HEK293 (cell line): ENCODE results near the gene PDE3B.

Experiments
- HOXA7 ChIP-seq: sonication (generic); formaldehyde crosslinking; IDR thresholded peaks from 2 replicates; pipeline ENCODE4 v1.8.1; 2022; ENCODE audit warnings: missing genetic modification reagents, borderline replicate concordance
- MYNN ChIP-seq: fragments of 450-650 bp; formaldehyde crosslinking; IDR thresholded peaks from 2 replicates; pipeline ENCODE4 v1.5.1; 2016; ENCODE audit warnings: missing biosample characterization, missing genetic modification characterization, borderline replicate concordance
- PRDM4 ChIP-seq: fragments of 450-650 bp; formaldehyde crosslinking; IDR thresholded peaks from 2 replicates; pipeline ENCODE4 v1.5.1; 2017; ENCODE audit warnings: missing biosample characterization, missing genetic modification characterization
- REPIN1 ChIP-seq: fragments of 450-650 bp; formaldehyde crosslinking; IDR thresholded peaks from 2 replicates; pipeline ENCODE4 v1.5.1; 2017; ENCODE audit warnings: missing biosample characterization, missing genetic modification characterization, low read depth
- SCRT1 ChIP-seq: fragments of 450-650 bp; formaldehyde crosslinking; IDR thresholded peaks from 2 replicates; pipeline ENCODE4 v1.5.1; 2016; ENCODE audit warnings: missing biosample characterization, missing genetic modification characterization, borderline replicate concordance
- ZBTB48 ChIP-seq: fragments of 450-650 bp; formaldehyde crosslinking; IDR thresholded peaks from 2 replicates; pipeline ENCODE4 v1.5.1; 2016; ENCODE audit warnings: missing biosample characterization, missing genetic modification characterization
- ZFP37 ChIP-seq: fragments of 450-650 bp; formaldehyde crosslinking; IDR thresholded peaks from 2 replicates; pipeline ENCODE4 v1.5.1; 2016; ENCODE audit warnings: missing biosample characterization, missing genetic modification characterization
- ZNF2 ChIP-seq: fragments of 450-650 bp; formaldehyde crosslinking; IDR thresholded peaks from 2 replicates; pipeline ENCODE4 v1.5.1; 2016; ENCODE audit warnings: missing biosample characterization, missing genetic modification characterization
- ZNF239 ChIP-seq: fragments of 450-650 bp; formaldehyde crosslinking; IDR thresholded peaks from 2 replicates; pipeline ENCODE4 v1.5.1; 2016; ENCODE audit warnings: missing biosample characterization, missing genetic modification characterization
- ZNF248 ChIP-seq: fragments of 450-650 bp; formaldehyde crosslinking; IDR thresholded peaks from 2 replicates; pipeline ENCODE4 v1.5.1; 2017; ENCODE audit warnings: missing biosample characterization, missing genetic modification characterization
- ZNF335 ChIP-seq: fragments of 450-650 bp; formaldehyde crosslinking; conservative IDR thresholded peaks from 2 replicates; pipeline ENCODE4 v1.5.1; 2016; ENCODE audit warnings: missing biosample characterization, missing genetic modification characterization
- ZNF548 ChIP-seq: fragments of 450-650 bp; formaldehyde crosslinking; IDR thresholded peaks from 2 replicates; pipeline ENCODE4 v1.5.1; 2016; ENCODE audit warnings: missing biosample characterization, missing genetic modification characterization
- ZNF580 ChIP-seq: fragments of 450-650 bp; formaldehyde crosslinking; IDR thresholded peaks from 2 replicates; pipeline ENCODE4 v1.5.1; 2016; ENCODE audit warnings: missing biosample characterization, missing genetic modification characterization
- ZNF610 ChIP-seq: fragments of 450-650 bp; formaldehyde crosslinking; IDR thresholded peaks from 2 replicates; pipeline ENCODE4 v1.5.1; 2016; ENCODE audit warnings: missing biosample characterization, missing genetic modification characterization, borderline replicate concordance
- ZNF624 ChIP-seq: fragments of 450-650 bp; formaldehyde crosslinking; IDR thresholded peaks from 2 replicates; pipeline ENCODE4 v1.5.1; 2017; ENCODE audit warnings: missing biosample characterization, missing genetic modification characterization
- ZNF664 ChIP-seq: fragments of 450-650 bp; formaldehyde crosslinking; IDR thresholded peaks from 2 replicates; pipeline ENCODE4 v1.5.1; 2016; ENCODE audit warnings: missing biosample characterization, missing genetic modification characterization
- ZNF747 ChIP-seq: fragments of 450-650 bp; formaldehyde crosslinking; IDR thresholded peaks from 2 replicates; pipeline ENCODE4 v1.5.1; 2016; ENCODE audit warnings: missing biosample characterization, missing genetic modification characterization
- TF ChIP-seq, protein P1 (sequence below): fragments of 450-650 bp; formaldehyde crosslinking; IDR thresholded peaks from 2 replicates; pipeline ENCODE4 v1.5.1; 2016; ENCODE audit warnings: missing biosample characterization, missing genetic modification characterization
- TF ChIP-seq, protein P2 (sequence below): fragments of 450-650 bp; formaldehyde crosslinking; IDR thresholded peaks from 2 replicates; pipeline ENCODE4 v1.5.1; 2016; ENCODE audit warnings: missing biosample characterization, missing genetic modification characterization, borderline replicate concordance
- TF ChIP-seq, protein P3 (sequence below): fragments of 450-650 bp; formaldehyde crosslinking; IDR thresholded peaks from 2 replicates; pipeline ENCODE4 v1.5.1; 2016; ENCODE audit warnings: missing biosample characterization, missing genetic modification characterization
- TF ChIP-seq, protein P4 (sequence below): fragments of 450-650 bp; formaldehyde crosslinking; IDR thresholded peaks from 2 replicates; pipeline ENCODE4 v1.5.1; 2017; ENCODE audit warnings: missing biosample characterization, missing genetic modification characterization
- TF ChIP-seq, protein P5 (sequence below): fragments of 450-650 bp; formaldehyde crosslinking; IDR thresholded peaks from 2 replicates; pipeline ENCODE4 v1.5.1; 2016; ENCODE audit warnings: missing biosample characterization, missing genetic modification characterization
- TF ChIP-seq, protein P6 (sequence below): fragments of 450-650 bp; formaldehyde crosslinking; IDR thresholded peaks from 2 replicates; pipeline ENCODE4 v1.5.1; 2016; ENCODE audit warnings: missing biosample characterization, missing genetic modification characterization
- TF ChIP-seq, protein P7 (sequence below): fragments of 450-650 bp; IDR thresholded peaks from 2 replicates; pipeline ENCODE4 v1.5.1; 2018; ENCODE audit warnings: missing biosample characterization, mild to moderate bottlenecking, missing genetic modification characterization

PDE3B gene

DNA sequence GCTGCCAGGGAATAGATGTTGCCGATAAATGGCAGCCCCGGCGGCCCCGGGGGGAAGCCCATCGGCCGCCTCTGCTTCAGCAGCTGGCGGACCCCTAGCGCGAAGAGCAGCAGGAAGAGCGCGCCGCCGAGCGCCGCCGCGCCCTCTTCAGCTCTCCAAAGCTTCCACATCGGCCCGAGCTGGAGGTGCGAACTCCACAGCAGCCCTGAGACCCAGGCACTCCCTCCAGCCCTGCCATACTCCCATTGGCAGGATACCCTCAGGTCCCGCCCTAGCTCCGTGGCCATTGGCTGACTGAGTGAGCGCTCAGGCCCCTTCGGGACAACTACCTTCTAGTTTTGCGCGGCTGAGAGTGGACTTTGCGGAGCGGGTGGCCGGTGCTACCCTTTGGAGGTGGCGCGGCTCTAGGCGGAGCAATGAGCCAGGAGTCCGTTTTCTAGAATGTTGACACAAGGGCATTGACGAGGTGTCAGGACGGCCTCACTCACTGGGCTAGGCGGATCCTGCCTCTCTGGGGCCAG is 248.5 kb downstream of the PDE3B start, which contains the start of gene CYP2R1 (continued):
- TF ChIP-seq PRDM4 (tag by site-specific recombination) (no peak), ZNF580 (tag by site-specific recombination) (peak; percentile 90), ZNF548 (tag by site-specific recombination) (no peak), ZNF239 (tag by site-specific recombination) (no peak), ZBTB48 (tag by site-specific recombination) (peak; percentile 80), SCRT1 (tag by site-specific recombination) (no peak), ZFP37 (tag by site-specific recombination) (no peak), ZNF624 (tag by site-specific recombination) (no peak), ZNF2 (tag by site-specific recombination) (no peak), ZNF335 (tag by site-specific recombination) (no peak), ZNF664 (tag by site-specific recombination) (no peak), REPIN1 (tag by site-specific recombination) (no peak), ZNF248 (tag by site-specific recombination) (no peak), ZNF610 (tag by site-specific recombination) (peak; percentile 66; the same call in 1 of the 2 replicates), MYNN (tag by site-specific recombination) (no peak), HOXA7 (CRISPR knock-in tag) (no peak), ZNF747 (tag by site-specific recombination) (no peak)
- TF ChIP-seq, protein P1, sequence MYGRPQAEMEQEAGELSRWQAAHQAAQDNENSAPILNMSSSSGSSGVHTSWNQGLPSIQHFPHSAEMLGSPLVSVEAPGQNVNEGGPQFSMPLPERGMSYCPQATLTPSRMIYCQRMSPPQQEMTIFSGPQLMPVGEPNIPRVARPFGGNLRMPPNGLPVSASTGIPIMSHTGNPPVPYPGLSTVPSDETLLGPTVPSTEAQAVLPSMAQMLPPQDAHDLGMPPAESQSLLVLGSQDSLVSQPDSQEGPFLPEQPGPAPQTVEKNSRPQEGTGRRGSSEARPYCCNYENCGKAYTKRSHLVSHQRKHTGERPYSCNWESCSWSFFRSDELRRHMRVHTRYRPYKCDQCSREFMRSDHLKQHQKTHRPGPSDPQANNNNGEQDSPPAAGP (tag by site-specific recombination) = 0 out of 2 replicates have a peak, but pooled peaks have one; percentile 17
- TF ChIP-seq, protein P2, sequence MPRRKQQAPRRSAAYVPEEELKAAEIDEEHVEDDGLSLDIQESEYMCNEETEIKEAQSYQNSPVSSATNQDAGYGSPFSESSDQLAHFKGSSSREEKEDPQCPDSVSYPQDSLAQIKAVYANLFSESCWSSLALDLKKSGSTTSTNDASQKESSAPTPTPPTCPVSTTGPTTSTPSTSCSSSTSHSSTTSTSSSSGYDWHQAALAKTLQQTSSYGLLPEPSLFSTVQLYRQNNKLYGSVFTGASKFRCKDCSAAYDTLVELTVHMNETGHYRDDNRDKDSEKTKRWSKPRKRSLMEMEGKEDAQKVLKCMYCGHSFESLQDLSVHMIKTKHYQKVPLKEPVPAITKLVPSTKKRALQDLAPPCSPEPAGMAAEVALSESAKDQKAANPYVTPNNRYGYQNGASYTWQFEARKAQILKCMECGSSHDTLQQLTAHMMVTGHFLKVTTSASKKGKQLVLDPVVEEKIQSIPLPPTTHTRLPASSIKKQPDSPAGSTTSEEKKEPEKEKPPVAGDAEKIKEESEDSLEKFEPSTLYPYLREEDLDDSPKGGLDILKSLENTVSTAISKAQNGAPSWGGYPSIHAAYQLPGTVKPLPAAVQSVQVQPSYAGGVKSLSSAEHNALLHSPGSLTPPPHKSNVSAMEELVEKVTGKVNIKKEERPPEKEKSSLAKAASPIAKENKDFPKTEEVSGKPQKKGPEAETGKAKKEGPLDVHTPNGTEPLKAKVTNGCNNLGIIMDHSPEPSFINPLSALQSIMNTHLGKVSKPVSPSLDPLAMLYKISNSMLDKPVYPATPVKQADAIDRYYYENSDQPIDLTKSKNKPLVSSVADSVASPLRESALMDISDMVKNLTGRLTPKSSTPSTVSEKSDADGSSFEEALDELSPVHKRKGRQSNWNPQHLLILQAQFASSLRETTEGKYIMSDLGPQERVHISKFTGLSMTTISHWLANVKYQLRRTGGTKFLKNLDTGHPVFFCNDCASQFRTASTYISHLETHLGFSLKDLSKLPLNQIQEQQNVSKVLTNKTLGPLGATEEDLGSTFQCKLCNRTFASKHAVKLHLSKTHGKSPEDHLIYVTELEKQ = no peak
- TF ChIP-seq, protein P3, sequence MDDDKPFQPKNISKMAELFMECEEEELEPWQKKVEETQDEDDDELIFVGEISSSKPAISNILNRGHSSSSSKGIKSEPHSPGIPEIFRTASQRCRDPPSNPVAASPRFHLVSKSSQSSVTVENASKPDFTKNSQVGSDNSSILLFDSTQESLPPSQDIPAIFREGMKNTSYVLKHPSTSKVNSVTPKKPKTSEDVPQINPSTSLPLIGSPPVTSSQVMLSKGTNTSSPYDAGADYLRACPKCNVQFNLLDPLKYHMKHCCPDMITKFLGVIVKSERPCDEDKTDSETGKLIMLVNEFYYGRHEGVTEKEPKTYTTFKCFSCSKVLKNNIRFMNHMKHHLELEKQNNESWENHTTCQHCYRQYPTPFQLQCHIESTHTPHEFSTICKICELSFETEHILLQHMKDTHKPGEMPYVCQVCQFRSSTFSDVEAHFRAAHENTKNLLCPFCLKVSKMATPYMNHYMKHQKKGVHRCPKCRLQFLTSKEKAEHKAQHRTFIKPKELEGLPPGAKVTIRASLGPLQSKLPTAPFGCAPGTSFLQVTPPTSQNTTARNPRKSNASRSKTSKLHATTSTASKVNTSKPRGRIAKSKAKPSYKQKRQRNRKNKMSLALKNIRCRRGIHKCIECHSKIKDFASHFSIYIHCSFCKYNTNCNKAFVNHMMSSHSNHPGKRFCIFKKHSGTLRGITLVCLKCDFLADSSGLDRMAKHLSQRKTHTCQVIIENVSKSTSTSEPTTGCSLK (tag by site-specific recombination) = no peak
- TF ChIP-seq, protein P4, sequence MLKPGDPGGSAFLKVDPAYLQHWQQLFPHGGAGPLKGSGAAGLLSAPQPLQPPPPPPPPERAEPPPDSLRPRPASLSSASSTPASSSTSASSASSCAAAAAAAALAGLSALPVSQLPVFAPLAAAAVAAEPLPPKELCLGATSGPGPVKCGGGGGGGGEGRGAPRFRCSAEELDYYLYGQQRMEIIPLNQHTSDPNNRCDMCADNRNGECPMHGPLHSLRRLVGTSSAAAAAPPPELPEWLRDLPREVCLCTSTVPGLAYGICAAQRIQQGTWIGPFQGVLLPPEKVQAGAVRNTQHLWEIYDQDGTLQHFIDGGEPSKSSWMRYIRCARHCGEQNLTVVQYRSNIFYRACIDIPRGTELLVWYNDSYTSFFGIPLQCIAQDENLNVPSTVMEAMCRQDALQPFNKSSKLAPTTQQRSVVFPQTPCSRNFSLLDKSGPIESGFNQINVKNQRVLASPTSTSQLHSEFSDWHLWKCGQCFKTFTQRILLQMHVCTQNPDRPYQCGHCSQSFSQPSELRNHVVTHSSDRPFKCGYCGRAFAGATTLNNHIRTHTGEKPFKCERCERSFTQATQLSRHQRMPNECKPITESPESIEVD = no peak
- TF ChIP-seq, protein P5, sequence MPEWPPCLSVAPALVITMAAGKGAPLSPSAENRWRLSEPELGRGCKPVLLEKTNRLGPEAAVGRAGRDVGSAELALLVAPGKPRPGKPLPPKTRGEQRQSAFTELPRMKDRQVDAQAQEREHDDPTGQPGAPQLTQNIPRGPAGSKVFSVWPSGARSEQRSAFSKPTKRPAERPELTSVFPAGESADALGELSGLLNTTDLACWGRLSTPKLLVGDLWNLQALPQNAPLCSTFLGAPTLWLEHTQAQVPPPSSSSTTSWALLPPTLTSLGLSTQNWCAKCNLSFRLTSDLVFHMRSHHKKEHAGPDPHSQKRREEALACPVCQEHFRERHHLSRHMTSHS = no peak
- TF ChIP-seq, protein P6, sequence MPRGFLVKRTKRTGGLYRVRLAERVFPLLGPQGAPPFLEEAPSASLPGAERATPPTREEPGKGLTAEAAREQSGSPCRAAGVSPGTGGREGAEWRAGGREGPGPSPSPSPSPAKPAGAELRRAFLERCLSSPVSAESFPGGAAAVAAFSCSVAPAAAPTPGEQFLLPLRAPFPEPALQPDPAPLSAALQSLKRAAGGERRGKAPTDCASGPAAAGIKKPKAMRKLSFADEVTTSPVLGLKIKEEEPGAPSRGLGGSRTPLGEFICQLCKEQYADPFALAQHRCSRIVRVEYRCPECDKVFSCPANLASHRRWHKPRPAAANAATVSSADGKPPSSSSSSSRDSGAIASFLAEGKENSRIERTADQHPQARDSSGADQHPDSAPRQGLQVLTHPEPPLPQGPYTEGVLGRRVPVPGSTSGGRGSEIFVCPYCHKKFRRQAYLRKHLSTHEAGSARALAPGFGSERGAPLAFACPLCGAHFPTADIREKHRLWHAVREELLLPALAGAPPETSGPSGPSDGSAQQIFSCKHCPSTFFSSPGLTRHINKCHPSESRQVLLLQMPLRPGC (tag by site-specific recombination) = no peak
- TF ChIP-seq, protein P7, sequence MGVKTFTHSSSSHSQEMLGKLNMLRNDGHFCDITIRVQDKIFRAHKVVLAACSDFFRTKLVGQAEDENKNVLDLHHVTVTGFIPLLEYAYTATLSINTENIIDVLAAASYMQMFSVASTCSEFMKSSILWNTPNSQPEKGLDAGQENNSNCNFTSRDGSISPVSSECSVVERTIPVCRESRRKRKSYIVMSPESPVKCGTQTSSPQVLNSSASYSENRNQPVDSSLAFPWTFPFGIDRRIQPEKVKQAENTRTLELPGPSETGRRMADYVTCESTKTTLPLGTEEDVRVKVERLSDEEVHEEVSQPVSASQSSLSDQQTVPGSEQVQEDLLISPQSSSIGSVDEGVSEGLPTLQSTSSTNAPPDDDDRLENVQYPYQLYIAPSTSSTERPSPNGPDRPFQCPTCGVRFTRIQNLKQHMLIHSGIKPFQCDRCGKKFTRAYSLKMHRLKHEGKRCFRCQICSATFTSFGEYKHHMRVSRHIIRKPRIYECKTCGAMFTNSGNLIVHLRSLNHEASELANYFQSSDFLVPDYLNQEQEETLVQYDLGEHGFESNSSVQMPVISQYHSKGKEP (tag by site-specific recombination) = no peak
